CD4-positive, alpha-beta T cell (primary cell): ENCODE measurements around the gene DYNLT2. TPM values are rescaled to one million over a fixed set of nuclear protein-coding genes. Genes with fewer than 3 reads are reported as not detected.
"Not testable (repeated sequence)": the region's sequence is repeated elsewhere in the genome, so short reads cannot be mapped to it uniquely, and the experiment has no call there.

Source experiments
- ATAC-seq: fragments of 200-7000 bp; cut with Tn5 transposase; one replicate; pipeline ENCODE4 v1.10.0; 2022; ENCODE audit warnings: mild to moderate bottlenecking; ENCODE audit not compliant: poor library complexity
- CTCF ChIA-PET: fragments of 350-600 bp; sonication (Branson Sonifier 250); formaldehyde crosslinking; loops from one replicate; lab custom pipeline; 2021; ENCODE audit warnings: antibody characterized with exemption, inconsistent platforms; lab: Charles Lee
- POLR2A ChIA-PET: fragments of 350-600 bp; sonication (Branson Sonifier 250); formaldehyde crosslinking; loops from one replicate; lab custom pipeline; 2021; ENCODE audit warnings: antibody characterized with exemption, inconsistent platforms; lab: Charles Lee
- DNase-seq, 14 experiments: peaks; one replicate each; pipeline ENCODE4 v3.0.0-alpha.2; 2013 to 2020; ENCODE audit warnings: mixed read lengths in 2 of 14
- H3K27ac ChIP-seq, 2 donors: one replicate each; pipeline versions ENCODE4 v1.5.1 to v1.7.0; 2013; ENCODE audit warnings: low read length in 2 of 2, low read depth in 1 of 2, mild to moderate bottlenecking in 1 of 2
- H3K27me3 ChIP-seq, 2 experiments: 1 replicate in 1 of 2; 2 replicates in 1 of 2; pipeline versions ENCODE4 v1.6.1 to v1.7.0; 2013; ENCODE audit warnings: low read length in 2 of 2, control low read depth in 1 of 2, mild to moderate bottlenecking in 1 of 2, moderate library complexity in 1 of 2; ENCODE audit not compliant: insufficient read depth in 2 of 2, control insufficient read depth in 1 of 2
- H3K36me3 ChIP-seq: one replicate; pipeline ENCODE4 v1.6.1; 2013; ENCODE audit warnings: low read length, control low read depth; ENCODE audit not compliant: insufficient read depth
- H3K4me1 ChIP-seq: one replicate; pipeline ENCODE4 v1.6.1; 2013; ENCODE audit warnings: low read length, control low read depth; ENCODE audit not compliant: insufficient read depth
- H3K4me3 ChIP-seq: one replicate; pipeline ENCODE4 v1.5.1; 2013; ENCODE audit warnings: mild to moderate bottlenecking, low read length, moderate library complexity
- H3K9me3 ChIP-seq, 2 experiments: 1 replicate in 1 of 2; 2 replicates in 1 of 2; pipeline versions ENCODE4 v1.6.1 to v1.7.0; 2013; ENCODE audit warnings: low read length in 2 of 2, mild to moderate bottlenecking in 2 of 2, control low read depth in 1 of 2, moderate library complexity in 1 of 2; ENCODE audit not compliant: control insufficient read depth in 1 of 2, insufficient read depth in 1 of 2
- H3K27ac Mint-ChIP-seq: one replicate; pipeline ENCODE4 v1.8.0; 2020; ENCODE audit warnings: mixed read lengths
- H3K27me3 Mint-ChIP-seq: one replicate; pipeline ENCODE4 v1.8.0; 2021; ENCODE audit warnings: mixed read lengths
- H3K36me3 Mint-ChIP-seq: one replicate; pipeline ENCODE4 v1.8.0; 2021; ENCODE audit warnings: low read depth, mixed read lengths
- H3K4me1 Mint-ChIP-seq: one replicate; pipeline ENCODE4 v1.8.0; 2021; ENCODE audit warnings: low read depth, mixed read lengths
- H3K4me3 Mint-ChIP-seq: one replicate; pipeline ENCODE4 v1.8.0; 2020; ENCODE audit warnings: mild to moderate bottlenecking, mixed read lengths
- H3K9me3 Mint-ChIP-seq: one replicate; pipeline ENCODE4 v1.8.0; 2020; ENCODE audit warnings: mixed read lengths
- intact Hi-C, 2 experiments: fragments of 100-400 bp; cut with DNase I in 1 of 2; cut with micrococcal nuclease in 1 of 2; formaldehyde crosslinking; loops; one replicate each; pipeline versions ENCODE4 v1.15.1 to v1.9.0; 2023 to 2025; cut with DNase I, micrococcal nuclease
- total RNA-seq, 174 experiments: library from RNA in 2 of 174; stranded (reverse) in 2 of 174; gene quantifications; one replicate each; pipeline ENCODE4 v1.2.3 and lab custom pipeline; 2021 to 2026
- TF ChIP-seq, protein P1 (sequence below): fragments of 200-600 bp; IDR thresholded peaks from one replicate; pipeline ENCODE4 v1.8.0; 2022; ENCODE audit warnings: antibody characterized with exemption, mild to moderate bottlenecking

The DYNLT2 gene
- total RNA-seq, 2 experiments from 2014 or later, result 4.1 to 4.3 TPM

DNA sequence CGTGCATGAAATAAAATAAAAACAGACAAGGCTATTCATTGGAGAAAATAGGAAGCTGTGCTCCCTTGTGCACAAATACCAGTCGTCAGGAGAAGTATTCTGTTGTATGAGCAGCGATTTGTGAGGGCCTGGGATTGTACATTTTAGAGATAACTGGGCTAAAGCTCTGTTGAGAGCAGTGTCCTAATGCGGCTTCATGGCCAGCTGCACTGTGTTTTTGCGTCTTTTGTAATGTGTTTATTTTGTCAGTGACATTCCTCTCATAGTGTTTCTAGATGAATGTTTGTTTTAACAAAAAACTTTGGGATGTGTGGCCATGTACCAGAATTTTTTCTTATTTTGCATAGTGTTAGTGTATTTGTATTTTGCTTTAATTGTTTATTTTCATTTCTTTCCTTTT is 14.9 kb upstream of the DYNLT2 start:
- Histone ChIP-seq H3K27ac (no peak overlapping the region), H3K4me3 (no peak overlapping the region), H3K36me3 (peaks cover 70% of the 10 kb centered on the region), H3K9me3 (no peaks in the 10 kb centered on the region), H3K27me3 (no peaks in the 10 kb centered on the region), H3K4me1 (no peaks in the 10 kb centered on the region)
- ATAC-seq (no peak), DNase-seq (no peak)
- Mint-ChIP-seq H3K27me3 (no peaks in the 10 kb centered on the region), H3K4me3 (no peak overlapping the region), H3K4me1 (no peaks in the 10 kb centered on the region), H3K27ac (no peak overlapping the region), H3K9me3 (no peaks in the 10 kb centered on the region), H3K36me3 (peaks cover 84% of the 10 kb centered on the region)
- intact Hi-C loops, result no loop called here
- TF ChIP-seq, protein P1, sequence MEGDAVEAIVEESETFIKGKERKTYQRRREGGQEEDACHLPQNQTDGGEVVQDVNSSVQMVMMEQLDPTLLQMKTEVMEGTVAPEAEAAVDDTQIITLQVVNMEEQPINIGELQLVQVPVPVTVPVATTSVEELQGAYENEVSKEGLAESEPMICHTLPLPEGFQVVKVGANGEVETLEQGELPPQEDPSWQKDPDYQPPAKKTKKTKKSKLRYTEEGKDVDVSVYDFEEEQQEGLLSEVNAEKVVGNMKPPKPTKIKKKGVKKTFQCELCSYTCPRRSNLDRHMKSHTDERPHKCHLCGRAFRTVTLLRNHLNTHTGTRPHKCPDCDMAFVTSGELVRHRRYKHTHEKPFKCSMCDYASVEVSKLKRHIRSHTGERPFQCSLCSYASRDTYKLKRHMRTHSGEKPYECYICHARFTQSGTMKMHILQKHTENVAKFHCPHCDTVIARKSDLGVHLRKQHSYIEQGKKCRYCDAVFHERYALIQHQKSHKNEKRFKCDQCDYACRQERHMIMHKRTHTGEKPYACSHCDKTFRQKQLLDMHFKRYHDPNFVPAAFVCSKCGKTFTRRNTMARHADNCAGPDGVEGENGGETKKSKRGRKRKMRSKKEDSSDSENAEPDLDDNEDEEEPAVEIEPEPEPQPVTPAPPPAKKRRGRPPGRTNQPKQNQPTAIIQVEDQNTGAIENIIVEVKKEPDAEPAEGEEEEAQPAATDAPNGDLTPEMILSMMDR, result no peak
- ChIA-PET CTCF (no interaction called here), POLR2A (no interaction called here)

DNA sequence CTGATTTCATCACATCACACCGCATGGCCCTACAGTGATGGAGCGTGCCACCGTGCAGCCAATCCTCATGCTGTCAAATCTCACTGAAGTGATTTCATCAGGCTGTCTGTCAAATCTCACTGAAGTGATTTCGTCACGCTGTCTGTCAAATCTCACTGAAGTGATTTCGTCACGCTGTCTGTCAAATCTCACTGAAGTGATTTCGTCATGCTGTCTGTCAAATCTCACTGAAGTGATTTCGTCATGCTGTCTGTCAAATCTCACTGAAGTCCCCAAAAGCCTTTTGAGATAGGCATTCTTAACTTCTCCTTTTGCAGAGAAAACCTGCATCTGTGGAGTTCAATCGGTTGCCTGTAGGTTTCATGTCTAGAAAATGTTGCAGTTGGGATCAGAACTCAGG is 14.4 kb upstream of the DYNLT2 start:
- H3K9me3 ChIP-seq, ATAC-seq, H3K4me3 ChIP-seq, intact Hi-C loops, H3K4me1 ChIP-seq, H3K9me3 Mint-ChIP-seq, H3K4me1 Mint-ChIP-seq, CTCF ChIA-PET, H3K27me3 Mint-ChIP-seq, POLR2A ChIA-PET, H3K27ac Mint-ChIP-seq, H3K27me3 ChIP-seq, H3K4me3 Mint-ChIP-seq, DNase-seq, H3K27ac ChIP-seq: not testable (repeated sequence)
- H3K36me3 ChIP-seq, result peaks cover 73% of the 10 kb centered on the region
- H3K36me3 Mint-ChIP-seq, result peaks cover 86% of the 10 kb centered on the region

DNA sequence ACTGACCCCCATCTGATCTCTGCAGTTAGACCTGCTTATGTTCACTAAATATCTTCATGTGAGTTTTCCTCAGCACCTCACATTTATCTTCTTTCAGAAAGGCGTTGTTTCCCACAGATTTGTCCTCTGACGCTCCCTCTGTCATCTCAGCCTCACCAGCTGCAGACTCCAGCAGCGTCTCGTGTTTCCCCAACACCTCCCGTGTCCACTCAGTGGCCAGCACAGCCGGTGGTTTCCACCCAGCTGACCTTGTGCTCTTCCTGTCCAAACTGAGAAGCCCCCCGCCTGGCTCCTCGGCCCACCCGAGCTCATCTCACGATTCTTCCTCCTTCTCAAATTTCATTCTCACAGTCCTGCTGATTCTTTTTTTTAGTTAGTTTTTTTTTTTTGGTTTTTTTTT is 12.5 kb upstream of the DYNLT2 start:
- Mint-ChIP-seq H3K4me1 (no peaks in the 10 kb centered on the region), H3K9me3 (no peaks in the 10 kb centered on the region), H3K4me3 (no peak overlapping the region), H3K36me3 (peaks cover 90% of the 10 kb centered on the region), H3K27ac (no peak overlapping the region), H3K27me3 (no peaks in the 10 kb centered on the region)
- no peak overlapping the region for H3K27ac ChIP-seq
- ChIA-PET CTCF (no interaction called here), POLR2A (interaction anchor here (0.7 kb wide), 1 partner anchor 12 kb away, joined by 3 read pairs; the partner anchor contains the start of genes DYNLT2 and ERMARD)
- H3K4me1 ChIP-seq, result no peaks in the 10 kb centered on the region
- ATAC-seq (no peak), DNase-seq (no peak)
- no peaks in the 10 kb centered on the region for H3K9me3 ChIP-seq
- intact Hi-C loops, result no loop called here
- peaks cover 83% of the 10 kb centered on the region for H3K36me3 ChIP-seq
- TF ChIP-seq, protein P1, result no peak
- no peaks in the 10 kb centered on the region for H3K27me3 ChIP-seq
- H3K4me3 ChIP-seq, result no peak overlapping the region

DNA sequence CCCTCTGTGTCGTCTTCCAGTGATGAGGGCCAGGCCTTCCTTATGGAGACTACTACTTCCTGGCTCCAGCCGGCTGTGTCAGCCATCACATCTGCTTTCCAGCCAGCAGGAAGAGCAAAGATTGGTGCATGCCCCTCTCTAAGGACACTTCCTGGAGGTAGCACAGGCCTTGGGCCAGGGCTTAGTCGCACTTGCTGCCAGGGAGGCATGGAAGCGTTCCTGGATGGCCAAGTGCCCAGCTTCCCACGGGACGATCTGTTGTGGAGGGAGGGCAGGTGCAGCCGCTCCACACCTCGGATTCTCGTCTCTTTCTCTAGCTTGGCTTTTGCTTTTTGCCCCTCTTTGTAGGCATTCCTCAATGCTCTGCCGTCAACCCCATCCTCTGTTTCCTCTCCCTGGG is 11.9 kb upstream of the DYNLT2 start:
- no peaks in the 10 kb centered on the region for H3K27me3 ChIP-seq
- Mint-ChIP-seq H3K4me1 (no peaks in the 10 kb centered on the region), H3K27ac (no peak overlapping the region), H3K27me3 (no peaks in the 10 kb centered on the region), H3K4me3 (no peak overlapping the region), H3K9me3 (no peaks in the 10 kb centered on the region), H3K36me3 (peaks cover 90% of the 10 kb centered on the region)
- intact Hi-C loops, result no loop called here
- DNase-seq (no peak), ATAC-seq (no peak)
- H3K4me3 ChIP-seq, result no peak overlapping the region
- peaks cover 82% of the 10 kb centered on the region for H3K36me3 ChIP-seq
- no peak overlapping the region for H3K27ac ChIP-seq
- H3K9me3 ChIP-seq, result no peaks in the 10 kb centered on the region
- ChIA-PET CTCF (no interaction called here), POLR2A (no interaction called here)
- TF ChIP-seq, protein P1, result no peak
- no peaks in the 10 kb centered on the region for H3K4me1 ChIP-seq
